WTC11 (cell line): ENCODE data around the gene SEL1L3. TPM values are rescaled to one million over a fixed set of nuclear protein-coding genes. Genes with fewer than 3 reads are reported as not detected.
"Not testable (repeated sequence)": the region's sequence is repeated elsewhere in the genome, so short reads cannot be mapped to it uniquely, and the experiment has no call there.

Experiments
- ATAC-seq: fragments of 200-7000 bp; cut with Tn5 transposase; 2 replicates; pipeline ENCODE4 v1.10.0; 2021; ENCODE audit warnings: mild to moderate bottlenecking, moderate library complexity
- CTCF ChIA-PET: fragments of 300-600 bp; sonication (Branson Sonifier 250); formaldehyde crosslinking; loops from one replicate; lab custom pipeline; 2021; ENCODE audit warnings: antibody characterized with exemption; lab: Charles Lee
- POLR2A ChIA-PET: fragments of 350-600 bp; sonication (Branson Sonifier 250); formaldehyde crosslinking; loops from one replicate; lab custom pipeline; 2021; ENCODE audit warnings: antibody characterized with exemption; lab: Charles Lee
- DNase-seq: peaks from one replicate; pipeline ENCODE4 v3.0.0; 2021; ENCODE audit warnings: low spot score
- H3K27ac Mint-ChIP-seq: 2 replicates; pipeline ENCODE4 v1.8.0; 2021; ENCODE audit warnings: mixed read lengths
- H3K27me3 Mint-ChIP-seq: 2 replicates; pipeline ENCODE4 v1.8.0; 2021; ENCODE audit warnings: low read depth, mild to moderate bottlenecking, moderate library complexity, mixed read lengths
- H3K36me3 Mint-ChIP-seq: 2 replicates; pipeline ENCODE4 v1.8.0; 2021; ENCODE audit warnings: mixed read lengths
- H3K4me1 Mint-ChIP-seq: 2 replicates; pipeline ENCODE4 v1.8.0; 2022; ENCODE audit warnings: mixed read lengths
- H3K4me3 Mint-ChIP-seq: 2 replicates; pipeline ENCODE4 v1.8.0; 2021; ENCODE audit warnings: mild to moderate bottlenecking, moderate library complexity, mixed read lengths
- H3K9me3 Mint-ChIP-seq: 2 replicates; pipeline ENCODE4 v1.8.0; 2021; ENCODE audit warnings: mixed read lengths
- ATF3 ChIP-seq: sonication (generic); formaldehyde crosslinking; conservative IDR thresholded peaks from 2 replicates; pipeline ENCODE4 v1.8.1; 2022; ENCODE audit warnings: mild to moderate bottlenecking, missing genetic modification reagents
- CBFB ChIP-seq: sonication (generic); formaldehyde crosslinking; IDR thresholded peaks from 2 replicates; pipeline ENCODE4 v1.8.1; 2022; ENCODE audit warnings: mild to moderate bottlenecking, low read depth, missing genetic modification reagents
- EMX1 ChIP-seq: fragments of 250-450 bp; sonication (Bioruptor Pico); IDR thresholded peaks from 2 replicates; pipeline ENCODE4 v1.8.0; 2021; ENCODE audit warnings: mild to moderate bottlenecking
- ETV6 ChIP-seq: sonication (generic); formaldehyde crosslinking; IDR thresholded peaks from 2 replicates; pipeline ENCODE4 v1.8.1; 2022; ENCODE audit warnings: mild to moderate bottlenecking, missing genetic modification reagents
- FOXP1 ChIP-seq: sonication (generic); formaldehyde crosslinking; IDR thresholded peaks from 2 replicates; pipeline ENCODE4 v1.8.0; 2022; ENCODE audit warnings: missing genetic modification reagents, mild to moderate bottlenecking, moderate library complexity, borderline replicate concordance
- FOXP4 ChIP-seq: sonication (generic); formaldehyde crosslinking; IDR thresholded peaks from 2 replicates; pipeline ENCODE4 v1.8.0; 2022; ENCODE audit warnings: mild to moderate bottlenecking, missing genetic modification reagents
- GTF2I ChIP-seq: fragments of 250-450 bp; sonication (Bioruptor Pico); conservative IDR thresholded peaks from 2 replicates; pipeline ENCODE4 v1.4.0; 2021; ENCODE audit warnings: mild to moderate bottlenecking
- HMGA2 ChIP-seq: fragments of 250-450 bp; sonication (Bioruptor Pico); IDR thresholded peaks from 2 replicates; pipeline ENCODE4 v1.4.0; 2021; ENCODE audit warnings: mild to moderate bottlenecking, moderate library complexity
- IRF1 ChIP-seq: sonication (generic); formaldehyde crosslinking; IDR thresholded peaks from 2 replicates; pipeline ENCODE4 v1.8.0; 2023; ENCODE audit warnings: missing genetic modification reagents
- MLX ChIP-seq: sonication (generic); formaldehyde crosslinking; IDR thresholded peaks from 2 replicates; pipeline ENCODE4 v1.8.1; 2023; ENCODE audit warnings: mild to moderate bottlenecking, missing genetic modification reagents, moderate library complexity
- PRRX2 ChIP-seq: fragments of 250-450 bp; sonication (Bioruptor Pico); IDR thresholded peaks from 2 replicates; pipeline ENCODE4 v1.8.0; 2021; ENCODE audit warnings: mild to moderate bottlenecking
- SP1 ChIP-seq: sonication (generic); formaldehyde crosslinking; conservative IDR thresholded peaks from 2 replicates; pipeline ENCODE4 v1.8.1; 2022; ENCODE audit warnings: missing genetic modification reagents
- ZMAT4 ChIP-seq: fragments of 250-450 bp; sonication (Bioruptor Pico); IDR thresholded peaks from 2 replicates; pipeline ENCODE4 v1.9.0; 2021; ENCODE audit warnings: mild to moderate bottlenecking
- ZNF138 ChIP-seq: sonication (generic); formaldehyde crosslinking; conservative IDR thresholded peaks from 2 replicates; pipeline ENCODE4 v1.8.1; 2022; ENCODE audit warnings: mild to moderate bottlenecking, moderate library complexity, missing genetic modification reagents
- ZNF219 ChIP-seq: sonication (generic); formaldehyde crosslinking; IDR thresholded peaks from 2 replicates; pipeline ENCODE4 v1.8.0; 2023; ENCODE audit warnings: missing genetic modification reagents, mild to moderate bottlenecking, borderline replicate concordance
- ZNF671 ChIP-seq: fragments of 250-450 bp; sonication (Bioruptor Pico); IDR thresholded peaks from 2 replicates; pipeline ENCODE4 v1.8.0; 2021; ENCODE audit warnings: mild to moderate bottlenecking
- total RNA-seq: library from RNA; stranded (reverse); gene quantifications from 3 replicates; pipeline ENCODE4 v1.2.3, GENCODE V29; 2021
- TF ChIP-seq, protein P1 (sequence below): fragments of 250-450 bp; sonication (Bioruptor Pico); conservative IDR thresholded peaks from 2 replicates; pipeline ENCODE4 v1.9.0; 2021; ENCODE audit warnings: mild to moderate bottlenecking
- TF ChIP-seq, protein P2 (sequence below): sonication (generic); formaldehyde crosslinking; IDR thresholded peaks from 2 replicates; pipeline ENCODE4 v1.8.0; 2023; ENCODE audit warnings: mild to moderate bottlenecking, missing genetic modification reagents

The SEL1L3 gene
- total RNA-seq, 1 experiment from 2014 or later = 31.5 TPM

DNA sequence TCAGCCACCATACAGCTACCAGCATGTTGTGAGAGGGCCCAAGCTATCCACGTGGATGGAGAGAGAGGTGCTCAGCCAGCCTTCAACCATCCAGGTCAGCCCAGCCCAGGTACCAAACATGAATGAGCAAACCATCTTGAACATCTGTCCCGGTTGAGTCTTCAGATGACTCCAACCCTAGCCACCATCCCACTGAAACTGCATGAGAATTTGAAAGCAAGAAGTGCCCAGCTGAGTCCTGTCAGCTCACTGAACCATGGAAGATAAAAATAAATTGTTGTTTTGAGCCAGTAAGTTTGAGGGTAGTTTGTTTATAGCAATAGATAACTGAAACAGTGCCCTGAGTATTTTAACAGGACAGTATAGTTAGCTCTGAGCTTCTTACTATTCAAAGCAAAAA is 7.3 kb upstream of the SEL1L3 start (continued):
- TF ChIP-seq IRF1 (CRISPR knock-in tag) = no peak
- TF ChIP-seq FOXP1 (CRISPR knock-in tag) = no peak
- TF ChIP-seq ATF3 (CRISPR knock-in tag) = no peak

DNA sequence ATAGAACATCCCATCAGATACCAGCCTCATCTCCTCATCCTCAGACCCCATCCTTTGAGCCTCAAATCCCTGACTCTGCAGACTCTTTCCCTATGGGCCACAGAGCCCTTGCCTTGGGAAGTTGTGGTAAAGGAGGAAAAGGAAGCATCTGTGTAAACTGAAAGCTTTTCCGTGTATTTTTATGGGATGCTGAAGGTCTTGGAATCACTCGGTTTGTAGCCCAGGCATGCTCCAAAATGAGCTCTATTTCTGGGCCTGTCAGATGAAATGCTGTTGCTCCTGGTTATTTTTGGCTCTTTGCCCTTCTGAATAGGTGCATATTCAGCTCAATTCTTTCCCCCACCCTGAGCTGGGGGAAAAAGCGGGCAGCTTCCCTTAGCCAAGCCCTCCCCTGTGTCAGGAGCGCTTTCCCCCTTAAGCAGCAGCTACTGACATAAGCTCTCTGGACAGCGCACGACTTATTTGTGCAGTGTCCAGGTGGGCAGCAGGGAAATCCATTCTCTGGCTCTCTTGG is 5.0 kb upstream of the SEL1L3 start:
- TF ChIP-seq ATF3 (CRISPR knock-in tag) = no peak
- no peak for TF ChIP-seq PRRX2 (CRISPR knock-in tag)
- no peak for TF ChIP-seq HMGA2 (CRISPR knock-in tag)
- TF ChIP-seq EMX1 (CRISPR knock-in tag) = no peak
- TF ChIP-seq MLX = no peak
- no peak for TF ChIP-seq ZNF138 (CRISPR knock-in tag)
- TF ChIP-seq SP1 (CRISPR knock-in tag) = no peak
- TF ChIP-seq, protein P1, sequence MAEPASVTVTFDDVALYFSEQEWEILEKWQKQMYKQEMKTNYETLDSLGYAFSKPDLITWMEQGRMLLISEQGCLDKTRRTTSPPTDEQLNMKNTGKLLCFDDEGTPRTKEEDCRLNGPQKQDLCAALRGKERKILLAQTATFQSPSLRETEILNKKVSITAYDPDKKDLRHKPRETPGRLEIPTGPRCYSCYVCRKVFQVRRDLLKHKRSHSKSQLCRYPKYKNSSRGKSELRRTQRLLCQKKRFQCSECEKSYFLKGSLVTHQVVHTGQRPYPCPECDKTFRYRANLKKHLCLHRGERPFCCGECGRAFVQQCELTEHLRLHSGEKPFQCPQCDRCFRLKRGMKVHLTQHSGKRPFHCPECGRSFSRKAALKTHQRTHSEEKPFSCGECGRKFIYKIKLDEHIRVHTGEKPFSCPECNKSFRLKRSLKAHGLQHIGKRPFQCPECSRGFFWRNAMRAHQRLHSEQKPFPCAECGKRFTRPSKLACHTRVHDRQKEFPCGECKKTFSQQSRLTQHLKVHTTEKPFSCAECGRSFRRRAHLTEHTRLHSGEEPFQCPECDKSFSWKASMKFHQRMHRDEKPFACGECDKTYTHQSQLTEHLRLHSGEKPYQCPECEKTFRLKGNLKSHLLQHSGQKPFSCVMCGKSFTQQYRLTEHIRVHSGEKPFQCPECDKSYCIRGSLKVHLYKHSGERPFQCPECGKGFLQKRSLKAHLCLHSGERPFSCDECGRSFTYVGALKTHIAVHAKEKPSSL (CRISPR knock-in tag) = no peak
- TF ChIP-seq GTF2I = no peak
- TF ChIP-seq ZNF671 = no peak
- TF ChIP-seq FOXP4 (CRISPR knock-in tag) = no peak
- POLR2A ChIA-PET = no interaction called here
- H3K9me3 Mint-ChIP-seq = no peaks in the 10 kb centered on the region
- ATAC-seq = no peak
- H3K27me3 Mint-ChIP-seq = peaks cover 15% of the 10 kb centered on the region
- CTCF ChIA-PET = no interaction called here
- no peak overlapping the region for H3K27ac Mint-ChIP-seq
- H3K36me3 Mint-ChIP-seq = no peaks in the 10 kb centered on the region
- H3K4me1 Mint-ChIP-seq = peaks cover 19% of the 10 kb centered on the region
- DNase-seq = no peak
- no peak overlapping the region for H3K4me3 Mint-ChIP-seq

DNA sequence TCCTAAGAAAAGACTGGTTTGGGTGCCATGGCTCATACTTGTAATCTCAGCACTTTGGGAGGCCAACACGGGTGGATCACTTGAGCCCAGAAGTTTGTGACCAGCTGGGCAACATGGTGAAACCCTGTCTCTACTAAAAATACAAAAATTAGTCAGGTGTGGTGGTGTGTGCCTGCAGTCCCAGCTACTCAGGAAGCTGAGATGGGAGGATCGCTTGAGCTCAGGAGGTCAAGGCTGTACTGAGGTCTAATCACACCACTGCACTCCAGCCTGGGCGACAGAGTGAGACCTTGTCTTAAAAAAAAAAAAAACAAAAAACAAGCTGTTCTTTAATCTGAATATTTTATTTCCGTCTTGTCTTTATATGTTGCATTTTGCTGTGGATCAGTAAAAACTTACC is 3.6 kb upstream of the SEL1L3 start:
- H3K4me3 Mint-ChIP-seq, DNase-seq, H3K27ac Mint-ChIP-seq, H3K9me3 Mint-ChIP-seq, ATAC-seq, H3K36me3 Mint-ChIP-seq, POLR2A ChIA-PET: not testable (repeated sequence)
- peaks cover 25% of the 10 kb centered on the region for H3K4me1 Mint-ChIP-seq
- CTCF ChIA-PET = interaction anchor here (1.3 kb wide), 1 partner anchor 24 kb away, joined by 9 read pairs; no protein-coding TSS in a partner anchor
- H3K27me3 Mint-ChIP-seq = peaks cover 14% of the 10 kb centered on the region

- Mint-ChIP-seq H3K4me1 (peaks cover 33% of the 10 kb centered on the region), H3K27ac (peak overlapping the region; percentile 66; the same call in 1 of the 2 replicates), H3K9me3 (no peaks in the 10 kb centered on the region), H3K36me3 (no peaks in the 10 kb centered on the region), H3K4me3 (peak overlapping the region; percentile 41), H3K27me3 (peaks cover 14% of the 10 kb centered on the region)
- DNase-seq (peak; percentile 34), ATAC-seq (peak; percentile 56)
- POLR2A ChIA-PET = no interaction called here
- CTCF ChIA-PET = interaction anchor here (0.7 to 2.2 kb wide), 4 partner anchors 23 to 128 kb away, joined by 3 to 9 read pairs (median 4); partner anchors contain the start of gene SMIM20
- TF ChIP-seq, protein P2, sequence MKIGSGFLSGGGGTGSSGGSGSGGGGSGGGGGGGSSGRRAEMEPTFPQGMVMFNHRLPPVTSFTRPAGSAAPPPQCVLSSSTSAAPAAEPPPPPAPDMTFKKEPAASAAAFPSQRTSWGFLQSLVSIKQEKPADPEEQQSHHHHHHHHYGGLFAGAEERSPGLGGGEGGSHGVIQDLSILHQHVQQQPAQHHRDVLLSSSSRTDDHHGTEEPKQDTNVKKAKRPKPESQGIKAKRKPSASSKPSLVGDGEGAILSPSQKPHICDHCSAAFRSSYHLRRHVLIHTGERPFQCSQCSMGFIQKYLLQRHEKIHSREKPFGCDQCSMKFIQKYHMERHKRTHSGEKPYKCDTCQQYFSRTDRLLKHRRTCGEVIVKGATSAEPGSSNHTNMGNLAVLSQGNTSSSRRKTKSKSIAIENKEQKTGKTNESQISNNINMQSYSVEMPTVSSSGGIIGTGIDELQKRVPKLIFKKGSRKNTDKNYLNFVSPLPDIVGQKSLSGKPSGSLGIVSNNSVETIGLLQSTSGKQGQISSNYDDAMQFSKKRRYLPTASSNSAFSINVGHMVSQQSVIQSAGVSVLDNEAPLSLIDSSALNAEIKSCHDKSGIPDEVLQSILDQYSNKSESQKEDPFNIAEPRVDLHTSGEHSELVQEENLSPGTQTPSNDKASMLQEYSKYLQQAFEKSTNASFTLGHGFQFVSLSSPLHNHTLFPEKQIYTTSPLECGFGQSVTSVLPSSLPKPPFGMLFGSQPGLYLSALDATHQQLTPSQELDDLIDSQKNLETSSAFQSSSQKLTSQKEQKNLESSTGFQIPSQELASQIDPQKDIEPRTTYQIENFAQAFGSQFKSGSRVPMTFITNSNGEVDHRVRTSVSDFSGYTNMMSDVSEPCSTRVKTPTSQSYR = no peak
- no peak for TF ChIP-seq CBFB
- TF ChIP-seq ZNF219 (CRISPR knock-in tag) = no peak
- TF ChIP-seq HMGA2 (CRISPR knock-in tag) = no peak
- TF ChIP-seq ETV6 (CRISPR knock-in tag) = no peak
- TF ChIP-seq, protein P1 (CRISPR knock-in tag) = no peak
- no peak for TF ChIP-seq ZMAT4 (CRISPR knock-in tag)
Observed at GRCh38 chr4:25865586-25865985, 2.8 kb upstream of the SEL1L3 start.
